Astrocyte (in vitro differentiated cells and primary cell): ENCODE data around the gene AMMECR1. TPM values are rescaled to one million over a fixed set of nuclear protein-coding genes. Genes with fewer than 3 reads are reported as not detected.

Experiments
- DNase-seq: peaks from one replicate; pipeline ENCODE4 v3.0.0-alpha.2; 2010; ENCODE audit warnings: low read depth
- FAIRE-seq: peaks from 2 replicates; lab custom pipeline; 2011; peaks lifted over from hg19 to GRCh38; lab: Jason Lieb, UNC
- H2AFZ ChIP-seq: 2 replicates; pipeline ENCODE4 v1.6.0; 2012; ENCODE audit warnings: low read depth, low read length, inconsistent platforms
- H3K27ac ChIP-seq: 2 replicates; pipeline ENCODE4 v1.5.1; 2011; ENCODE audit warnings: low read depth, low read length, inconsistent platforms
- H3K27me3 ChIP-seq: 2 replicates; pipeline ENCODE4 v1.6.0; 2011; ENCODE audit warnings: low read length, inconsistent platforms; ENCODE audit not compliant: insufficient read depth
- H3K36me3 ChIP-seq: 2 replicates; pipeline ENCODE4 v1.5.1; 2011; ENCODE audit warnings: low read length, inconsistent platforms; ENCODE audit not compliant: insufficient read depth
- H3K4me1 ChIP-seq: 2 replicates; pipeline ENCODE4 v1.5.1; 2011; ENCODE audit warnings: low read length, inconsistent platforms; ENCODE audit not compliant: insufficient read depth
- H3K4me2 ChIP-seq: 2 replicates; pipeline ENCODE4 v1.6.0; 2012; ENCODE audit warnings: low read length, inconsistent platforms
- H3K4me3 ChIP-seq: 2 replicates; pipeline ENCODE4 v1.5.1; 2011; ENCODE audit warnings: low read depth, mild to moderate bottlenecking, low read length, inconsistent platforms; ENCODE audit not compliant: insufficient read depth
- H3K79me2 ChIP-seq: 2 replicates; pipeline ENCODE4 v1.6.0; 2012; ENCODE audit warnings: mild to moderate bottlenecking, low read length, inconsistent platforms; ENCODE audit not compliant: insufficient read depth
- H3K9ac ChIP-seq: 2 replicates; pipeline ENCODE4 v1.6.0; 2012; ENCODE audit warnings: mild to moderate bottlenecking, low read length, inconsistent platforms
- H3K9me3 ChIP-seq: 2 replicates; pipeline ENCODE4 v1.5.1; 2012; ENCODE audit warnings: low read depth, mild to moderate bottlenecking, low read length, inconsistent platforms; ENCODE audit not compliant: insufficient read depth
- H4K20me1 ChIP-seq: 2 replicates; pipeline ENCODE4 v1.6.0; 2012; ENCODE audit warnings: low read length, inconsistent platforms; ENCODE audit not compliant: insufficient read depth
- H3K27ac Mint-ChIP-seq: one replicate; pipeline ENCODE4 v1.8.0; 2021; ENCODE audit warnings: mild to moderate bottlenecking, mixed read lengths; ENCODE audit not compliant: unreplicated experiment
- H3K27me3 Mint-ChIP-seq: one replicate; pipeline ENCODE4 v1.8.0; 2021; ENCODE audit warnings: low read depth, mixed read lengths; ENCODE audit not compliant: unreplicated experiment
- H3K36me3 Mint-ChIP-seq: one replicate; pipeline ENCODE4 v1.8.0; 2021; ENCODE audit warnings: low read depth, mixed read lengths; ENCODE audit not compliant: unreplicated experiment
- H3K4me1 Mint-ChIP-seq: one replicate; pipeline ENCODE4 v1.8.0; 2021; ENCODE audit warnings: low read depth, mixed read lengths; ENCODE audit not compliant: unreplicated experiment
- H3K4me3 Mint-ChIP-seq: one replicate; pipeline ENCODE4 v1.8.0; 2021; ENCODE audit warnings: mild to moderate bottlenecking, moderate library complexity, mixed read lengths; ENCODE audit not compliant: unreplicated experiment
- H3K9me3 Mint-ChIP-seq: one replicate; pipeline ENCODE4 v1.8.0; 2021; ENCODE audit warnings: mild to moderate bottlenecking, mixed read lengths; ENCODE audit not compliant: unreplicated experiment
- EZH2 ChIP-seq: IDR thresholded peaks from 2 replicates; pipeline ENCODE4 v1.6.1; 2012; ENCODE audit warnings: mild to moderate bottlenecking, low read length, inconsistent platforms; ENCODE audit not compliant: insufficient read depth
- total RNA-seq: library from RNA; stranded (reverse); gene quantifications from 2 replicates; pipeline ENCODE4 v1.2.1, GENCODE V29; 2021
- TF ChIP-seq, protein P1 (sequence below): IDR thresholded peaks from 2 replicates; pipeline ENCODE4 v1.5.1; 2011; ENCODE audit warnings: low read depth, mild to moderate bottlenecking, inconsistent platforms, low read length, moderate library complexity; ENCODE audit not compliant: insufficient read depth

The AMMECR1 gene
- total RNA-seq, 1 donor from 2014 or later = 16.0 TPM

DNA sequence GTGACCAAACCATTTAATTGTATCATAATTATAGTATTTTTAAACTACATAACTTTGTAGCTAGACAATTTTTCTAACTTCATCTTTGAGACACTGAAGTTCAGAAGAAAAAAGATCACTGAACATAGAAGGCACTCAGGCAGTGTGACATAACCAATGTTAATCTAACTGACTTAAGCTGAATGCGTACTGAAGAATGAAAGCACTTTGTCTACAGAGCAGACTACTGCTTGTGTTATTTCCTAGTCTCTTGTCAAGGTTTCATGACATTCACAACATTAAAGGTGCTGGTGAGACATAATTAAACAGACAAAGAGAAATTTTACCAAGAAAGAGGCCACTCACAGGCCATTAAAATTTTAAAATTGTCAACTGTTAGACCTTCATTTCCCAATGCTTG is 13.5 kb downstream of the AMMECR1 start:
- H3K4me1 Mint-ChIP-seq = peaks cover 7% of the 10 kb centered on the region
- Histone ChIP-seq H3K9me3 (no peaks in the 10 kb centered on the region), H3K27me3 (no peaks in the 10 kb centered on the region), H3K4me3 (no peak overlapping the region), H3K79me2 (peaks cover 48% of the 10 kb centered on the region), H2AFZ (no peak overlapping the region), H3K9ac (no peak overlapping the region), H3K36me3 (no peaks in the 10 kb centered on the region), H3K4me1 (no peaks in the 10 kb centered on the region), H3K4me2 (no peak overlapping the region), H4K20me1 (peaks cover 6% of the 10 kb centered on the region), H3K27ac (no peak overlapping the region)
- H3K27ac Mint-ChIP-seq = no peak overlapping the region
- TF ChIP-seq, protein P1, sequence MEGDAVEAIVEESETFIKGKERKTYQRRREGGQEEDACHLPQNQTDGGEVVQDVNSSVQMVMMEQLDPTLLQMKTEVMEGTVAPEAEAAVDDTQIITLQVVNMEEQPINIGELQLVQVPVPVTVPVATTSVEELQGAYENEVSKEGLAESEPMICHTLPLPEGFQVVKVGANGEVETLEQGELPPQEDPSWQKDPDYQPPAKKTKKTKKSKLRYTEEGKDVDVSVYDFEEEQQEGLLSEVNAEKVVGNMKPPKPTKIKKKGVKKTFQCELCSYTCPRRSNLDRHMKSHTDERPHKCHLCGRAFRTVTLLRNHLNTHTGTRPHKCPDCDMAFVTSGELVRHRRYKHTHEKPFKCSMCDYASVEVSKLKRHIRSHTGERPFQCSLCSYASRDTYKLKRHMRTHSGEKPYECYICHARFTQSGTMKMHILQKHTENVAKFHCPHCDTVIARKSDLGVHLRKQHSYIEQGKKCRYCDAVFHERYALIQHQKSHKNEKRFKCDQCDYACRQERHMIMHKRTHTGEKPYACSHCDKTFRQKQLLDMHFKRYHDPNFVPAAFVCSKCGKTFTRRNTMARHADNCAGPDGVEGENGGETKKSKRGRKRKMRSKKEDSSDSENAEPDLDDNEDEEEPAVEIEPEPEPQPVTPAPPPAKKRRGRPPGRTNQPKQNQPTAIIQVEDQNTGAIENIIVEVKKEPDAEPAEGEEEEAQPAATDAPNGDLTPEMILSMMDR = no peak
- TF ChIP-seq EZH2 = no peak
- no peak overlapping the region for H3K4me3 Mint-ChIP-seq
- FAIRE-seq (peak; percentile 52), DNase-seq (no peak)
- H3K9me3 Mint-ChIP-seq = no peaks in the 10 kb centered on the region
- H3K27me3 Mint-ChIP-seq = no peaks in the 10 kb centered on the region
- no peaks in the 10 kb centered on the region for H3K36me3 Mint-ChIP-seq

DNA sequence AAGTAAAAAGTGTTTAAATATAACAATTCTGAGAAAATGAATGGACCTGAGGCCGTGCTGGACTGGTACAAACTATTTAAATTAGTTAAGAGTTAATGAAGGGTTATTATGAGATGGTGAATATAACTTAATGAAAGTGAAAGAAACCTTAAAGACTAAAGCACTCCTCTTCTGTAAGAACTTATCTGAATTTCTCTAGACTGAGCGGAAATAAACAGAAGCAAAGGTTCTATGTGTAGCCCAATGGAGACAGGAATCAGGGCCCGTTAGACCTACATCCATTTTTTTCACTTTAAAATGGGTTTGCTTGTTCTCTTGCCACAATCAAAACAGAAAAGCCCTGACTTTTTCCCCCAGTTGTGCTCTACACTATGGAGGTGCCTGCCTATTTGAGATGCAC is 14.9 kb downstream of the AMMECR1 start:
- Mint-ChIP-seq H3K4me1 (peaks cover 4% of the 10 kb centered on the region), H3K27me3 (no peaks in the 10 kb centered on the region), H3K27ac (no peak overlapping the region), H3K4me3 (no peak overlapping the region), H3K36me3 (no peaks in the 10 kb centered on the region), H3K9me3 (no peaks in the 10 kb centered on the region)
- no peak for DNase-seq
- Histone ChIP-seq H3K4me3 (no peak overlapping the region), H4K20me1 (no peaks in the 10 kb centered on the region), H3K27ac (no peak overlapping the region), H3K4me1 (no peaks in the 10 kb centered on the region), H3K4me2 (no peak overlapping the region), H3K27me3 (no peaks in the 10 kb centered on the region), H3K9ac (no peak overlapping the region), H3K36me3 (no peaks in the 10 kb centered on the region), H3K9me3 (no peaks in the 10 kb centered on the region), H3K79me2 (peaks cover 44% of the 10 kb centered on the region), H2AFZ (no peak overlapping the region)
- no peak for FAIRE-seq
- no peak for TF ChIP-seq EZH2
- TF ChIP-seq, protein P1 = no peak

DNA sequence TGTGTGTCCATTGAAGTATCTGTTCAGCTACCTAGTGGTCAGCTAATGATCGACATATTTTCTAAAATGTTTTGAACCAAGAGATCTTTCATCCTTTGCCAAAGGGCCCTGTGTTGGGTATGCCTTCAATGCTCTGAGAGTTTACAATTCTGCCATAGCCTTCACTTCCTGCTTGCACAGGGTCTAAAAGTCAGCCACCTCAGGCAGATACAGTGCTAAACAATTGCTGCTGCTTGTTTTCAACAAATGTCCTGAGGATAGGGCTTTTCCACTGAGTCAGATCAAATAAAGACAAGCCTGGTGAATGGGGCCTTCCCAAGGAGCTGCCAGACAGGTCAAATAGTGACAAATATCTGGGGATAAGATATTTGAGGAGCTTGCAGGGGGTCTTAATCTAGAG is 16.7 kb downstream of the AMMECR1 start:
- Histone ChIP-seq H4K20me1 (no peaks in the 10 kb centered on the region), H3K9me3 (no peaks in the 10 kb centered on the region), H3K79me2 (peaks cover 37% of the 10 kb centered on the region), H2AFZ (no peak overlapping the region), H3K4me1 (no peaks in the 10 kb centered on the region), H3K9ac (no peak overlapping the region), H3K27ac (no peak overlapping the region), H3K36me3 (no peaks in the 10 kb centered on the region), H3K27me3 (no peaks in the 10 kb centered on the region), H3K4me2 (no peak overlapping the region), H3K4me3 (no peak overlapping the region)
- TF ChIP-seq EZH2 = no peak
- TF ChIP-seq, protein P1 = no peak
- Mint-ChIP-seq H3K4me3 (no peak overlapping the region), H3K36me3 (no peaks in the 10 kb centered on the region), H3K27ac (no peak overlapping the region), H3K27me3 (no peaks in the 10 kb centered on the region), H3K4me1 (peaks cover 4% of the 10 kb centered on the region), H3K9me3 (no peaks in the 10 kb centered on the region)
- DNase-seq (no peak), FAIRE-seq (no peak)
